Large intestine (tissue), 3 donors: ENCODE data around the gene AKAP12. TPM values are rescaled to one million over a fixed set of nuclear protein-coding genes. Genes with fewer than 3 reads are reported as not detected.
A peak's percentile ranks its signal among the peaks of the same experiment; 100 is the strongest.
"Not testable (repeated sequence)": the region's sequence is repeated elsewhere in the genome, so short reads cannot be mapped to it uniquely, and the experiment has no call there.

Source experiments
- DNase-seq, 2 donors: peaks; one replicate each; pipeline versions ENCODE4 v3.0.0 to v3.0.0-alpha.2; 2013
- H3K27ac ChIP-seq: one replicate; pipeline ENCODE4 v1.5.1; 2013; ENCODE audit warnings: low read length
- H3K27me3 ChIP-seq: 2 replicates; pipeline ENCODE4 v1.6.1; 2013; ENCODE audit warnings: low read length; ENCODE audit not compliant: control insufficient read depth, insufficient read depth
- H3K36me3 ChIP-seq: 2 replicates; pipeline ENCODE4 v1.6.1; 2013; ENCODE audit warnings: low read length; ENCODE audit not compliant: control insufficient read depth, insufficient read depth
- H3K4me1 ChIP-seq: one replicate; pipeline ENCODE4 v1.6.1; 2013; ENCODE audit warnings: low read length; ENCODE audit not compliant: control insufficient read depth, insufficient read depth
- H3K4me3 ChIP-seq: one replicate; pipeline ENCODE4 v1.5.1; 2013; ENCODE audit warnings: low read length
- H3K9me3 ChIP-seq: one replicate; pipeline ENCODE4 v1.6.1; 2013; ENCODE audit warnings: mild to moderate bottlenecking, low read depth, low read length, moderate library complexity; ENCODE audit not compliant: control insufficient read depth
- WGBS: methylation state at CpG from one replicate; pipeline ENCODE4 v1.1.5; 2013; ENCODE audit warnings: low lambda C conversion rate; ENCODE audit not compliant: insufficient coverage; 5-methylcytosine and 5-hydroxymethylcytosine counted together
- polyA plus RNA-seq: library from polyadenylated mRNA; unstranded; fragments of 120-200 nt; gene quantifications from one replicate; pipeline ENCODE4 v1.2.1, GENCODE V29; 2013

Gene AKAP12
- polyA plus RNA-seq, 1 donor: 62.7 TPM

DNA sequence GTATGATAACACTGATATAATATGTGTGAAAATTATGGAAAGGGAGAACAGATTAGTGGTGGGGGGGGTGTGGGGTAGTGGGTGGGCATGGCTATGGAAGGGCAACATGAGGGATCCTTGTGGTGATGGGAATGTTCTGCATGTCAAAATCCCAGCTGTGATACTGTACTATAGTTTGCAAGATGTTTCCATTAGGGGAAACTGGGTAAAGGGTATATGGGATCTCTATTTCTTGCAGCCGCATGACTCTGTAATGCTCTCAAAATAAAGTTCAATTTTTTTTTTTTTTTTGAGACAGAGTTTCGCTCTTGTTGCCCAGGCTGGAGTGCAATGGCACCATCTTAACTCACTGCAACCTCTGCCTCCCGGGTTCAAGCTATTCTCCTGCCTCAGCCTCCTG, 137.3 kb downstream of the AKAP12 start:
- no CpG with 5 or more reads among the region's 3 CpGs for WGBS
- H3K4me3 ChIP-seq: no peak overlapping the region
- no peak overlapping the region for H3K27ac ChIP-seq
- H3K4me1 ChIP-seq: no peaks in the 10 kb centered on the region
- no peak for DNase-seq
- H3K27me3 ChIP-seq: no peaks in the 10 kb centered on the region
- no peaks in the 10 kb centered on the region for H3K9me3 ChIP-seq
- H3K36me3 ChIP-seq: peaks cover 6% of the 10 kb centered on the region

DNA sequence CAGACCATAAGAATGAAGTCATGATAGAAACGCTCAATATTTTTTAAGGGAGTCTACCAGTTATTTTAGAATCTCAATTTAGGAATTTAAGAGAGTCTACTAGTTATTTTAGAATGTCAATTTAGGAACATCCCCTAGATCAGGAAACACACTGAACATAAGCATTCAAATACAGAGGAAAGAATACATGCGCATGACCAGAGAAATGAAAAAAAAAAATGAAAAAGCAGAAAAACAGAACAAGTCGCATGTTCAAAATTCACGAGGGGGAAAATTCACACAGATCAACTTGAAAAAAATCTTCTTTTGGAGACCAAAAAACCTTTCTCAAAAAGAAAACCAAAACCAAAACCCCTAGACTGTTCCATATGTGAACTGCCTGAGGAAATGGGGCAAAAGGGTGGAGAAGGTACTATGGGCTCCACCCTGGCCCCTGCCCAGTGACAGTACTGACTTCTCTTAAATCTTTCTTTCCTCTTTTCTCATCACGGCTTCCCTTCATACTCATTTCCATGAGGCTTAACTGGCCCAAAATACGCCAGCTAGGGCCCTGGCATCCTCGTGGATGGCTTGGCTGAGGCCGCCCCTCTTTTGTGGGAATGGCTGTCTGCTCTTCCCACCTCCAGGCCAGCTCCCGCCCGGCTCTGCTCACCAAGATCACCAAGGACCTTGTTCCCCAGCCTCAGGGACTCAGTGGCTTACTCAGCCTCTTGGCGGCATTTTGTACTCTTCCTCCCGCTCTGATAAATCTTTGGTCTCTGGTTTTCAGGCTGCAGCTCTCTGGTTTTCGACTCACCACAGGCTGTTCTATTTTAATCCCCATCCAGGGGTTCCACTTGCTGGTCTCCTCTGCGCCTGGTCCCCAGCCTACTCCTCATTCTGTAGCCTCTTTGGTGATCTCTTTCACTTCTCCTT, 140.4 kb downstream of the AKAP12 start:
- H3K27me3 ChIP-seq: no peaks in the 10 kb centered on the region
- no peaks in the 10 kb centered on the region for H3K9me3 ChIP-seq
- H3K36me3 ChIP-seq: peaks cover 4% of the 10 kb centered on the region
- no peak overlapping the region for H3K4me3 ChIP-seq
- no peak overlapping the region for H3K27ac ChIP-seq
- WGBS: 100% methylated on average over 2 of the region's 14 CpGs
- no peaks in the 10 kb centered on the region for H3K4me1 ChIP-seq
- DNase-seq: no peak

DNA sequence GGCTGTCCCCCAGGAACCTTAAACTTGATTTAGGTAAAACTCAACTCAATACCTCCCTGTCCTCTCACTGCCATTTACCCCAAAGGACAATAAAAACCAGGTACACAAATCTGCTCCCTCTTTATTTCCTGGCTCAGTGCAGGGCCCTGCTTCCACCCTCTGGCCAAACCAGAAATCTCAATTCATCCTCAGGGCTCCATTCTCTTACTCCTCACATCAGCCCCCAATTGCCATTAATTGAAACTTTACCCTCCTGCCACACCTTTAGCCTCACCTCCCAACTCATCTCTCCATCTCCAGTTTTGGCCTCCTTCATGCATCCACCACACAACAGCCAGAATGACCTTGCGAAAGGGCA, 141.1 kb downstream of the AKAP12 start:
- Histone ChIP-seq H3K27ac (no peak overlapping the region), H3K4me1 (no peaks in the 10 kb centered on the region), H3K36me3 (peaks cover 4% of the 10 kb centered on the region), H3K27me3 (no peaks in the 10 kb centered on the region), H3K4me3 (no peak overlapping the region), H3K9me3 (no peaks in the 10 kb centered on the region)
- DNase-seq: no peak
- WGBS: no CpG with 5 or more reads among the region's 1 CpG

GRCh38 chr6:151381722-151382121, 142.0 kb downstream of the AKAP12 start:
- WGBS: 80% methylated on average over 1 of the region's 4 CpGs
- Histone ChIP-seq H3K9me3 (no peaks in the 10 kb centered on the region), H3K36me3 (peaks cover 4% of the 10 kb centered on the region), H3K27me3 (no peaks in the 10 kb centered on the region), H3K27ac (no peak overlapping the region), H3K4me1 (no peaks in the 10 kb centered on the region), H3K4me3 (no peak overlapping the region)
- DNase-seq: no peak

- not testable (repeated sequence) for H3K27me3 ChIP-seq, DNase-seq, H3K27ac ChIP-seq, H3K9me3 ChIP-seq, H3K4me3 ChIP-seq, H3K36me3 ChIP-seq, H3K4me1 ChIP-seq
- 93% methylated on average over 3 of the region's 9 CpGs for WGBS
Measured at GRCh38 chr6:151382631-151383030, 142.9 kb downstream of the AKAP12 start.

DNA sequence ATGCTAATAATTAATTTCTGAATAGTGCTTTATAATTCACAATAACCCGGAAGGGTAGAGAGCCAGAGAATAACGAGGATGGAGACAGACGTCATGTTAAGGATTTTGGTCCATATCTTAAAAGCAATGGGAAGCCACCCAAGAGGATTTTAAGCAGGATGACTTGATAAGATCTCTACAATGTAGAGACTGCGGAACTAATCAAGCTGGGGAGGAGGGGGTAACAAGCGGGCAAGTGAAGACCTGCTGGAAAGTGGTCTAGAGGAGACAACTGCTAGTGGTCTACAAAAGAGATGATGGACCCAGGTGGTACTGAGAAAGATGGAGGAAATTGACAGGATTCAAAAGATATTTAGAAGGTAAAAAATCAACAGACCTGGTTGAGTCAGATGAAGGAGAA, 144.4 kb downstream of the AKAP12 start:
- Histone ChIP-seq H3K27ac (no peak overlapping the region), H3K4me1 (peaks cover 5% of the 10 kb centered on the region), H3K9me3 (no peaks in the 10 kb centered on the region), H3K4me3 (no peak overlapping the region), H3K36me3 (peaks cover 7% of the 10 kb centered on the region), H3K27me3 (no peaks in the 10 kb centered on the region)
- DNase-seq: no peak
- WGBS: 100% methylated on average over 1 of the region's 5 CpGs

- whole genome bisulfite sequencing: no CpG with 5 or more reads among the region's 1 CpG
- H3K27me3 ChIP-seq: no peaks in the 10 kb centered on the region
- no peak overlapping the region for H3K27ac ChIP-seq
- peaks cover 7% of the 10 kb centered on the region for H3K36me3 ChIP-seq
- H3K4me1 ChIP-seq: peaks cover 5% of the 10 kb centered on the region
- no peaks in the 10 kb centered on the region for H3K9me3 ChIP-seq
- no peak overlapping the region for H3K4me3 ChIP-seq
- DNase-seq: peak; percentile 25 to 57
Measured at GRCh38 chr6:151385177-151385576, 145.4 kb downstream of the AKAP12 start.

DNA sequence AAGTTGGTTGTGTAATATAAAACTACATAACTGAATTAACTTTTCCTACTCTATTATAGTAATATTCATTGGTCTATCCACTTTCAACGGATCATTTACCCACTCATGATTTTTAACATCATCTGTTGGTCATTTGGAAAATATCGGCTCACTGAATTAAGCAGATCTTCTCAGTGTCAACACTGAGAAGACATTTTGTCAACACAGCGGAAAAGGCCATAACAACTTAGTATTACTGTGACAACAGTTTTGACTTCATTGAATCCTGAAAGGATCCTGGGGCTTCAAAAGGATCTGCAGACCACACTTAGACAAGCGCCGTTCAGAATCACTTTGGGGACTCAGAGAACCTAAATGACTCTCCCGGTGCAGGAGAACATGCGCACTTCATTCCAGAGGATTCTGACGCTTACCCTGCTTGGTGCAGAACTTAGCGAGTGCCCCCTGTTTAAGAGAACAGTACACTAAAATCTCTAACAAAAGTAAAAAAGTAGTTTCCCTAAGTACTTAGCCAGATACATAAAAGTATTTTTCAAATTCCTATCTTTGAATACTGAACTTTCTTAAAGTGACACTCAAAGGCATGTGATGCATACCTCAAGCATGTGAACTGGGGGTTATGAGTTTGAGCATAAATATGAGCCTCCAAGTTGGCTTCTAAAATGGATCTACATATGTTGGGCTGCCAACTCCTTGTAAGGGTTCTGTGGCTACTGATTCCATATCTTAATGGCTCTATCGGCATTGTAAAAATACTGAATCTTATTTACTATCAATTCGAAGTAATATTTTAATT, 147.6 kb downstream of the AKAP12 start:
- DNase-seq: no peak
- no peak overlapping the region for H3K4me3 ChIP-seq
- no peaks in the 10 kb centered on the region for H3K9me3 ChIP-seq
- H3K36me3 ChIP-seq: peaks cover 7% of the 10 kb centered on the region
- peaks cover 9% of the 10 kb centered on the region for H3K4me1 ChIP-seq
- H3K27ac ChIP-seq: no peak overlapping the region
- 86% methylated on average over 1 of the region's 11 CpGs for WGBS
- no peaks in the 10 kb centered on the region for H3K27me3 ChIP-seq

GRCh38 chr6:151388236-151388635, 148.5 kb downstream of the AKAP12 start:
- no peak overlapping the region for H3K4me3 ChIP-seq
- DNase-seq: no peak
- no peaks in the 10 kb centered on the region for H3K27me3 ChIP-seq
- no peaks in the 10 kb centered on the region for H3K9me3 ChIP-seq
- no CpG with 5 or more reads among the region's 2 CpGs for WGBS
- H3K4me1 ChIP-seq: peaks cover 18% of the 10 kb centered on the region
- H3K36me3 ChIP-seq: peaks cover 6% of the 10 kb centered on the region
- no peak overlapping the region for H3K27ac ChIP-seq

DNA sequence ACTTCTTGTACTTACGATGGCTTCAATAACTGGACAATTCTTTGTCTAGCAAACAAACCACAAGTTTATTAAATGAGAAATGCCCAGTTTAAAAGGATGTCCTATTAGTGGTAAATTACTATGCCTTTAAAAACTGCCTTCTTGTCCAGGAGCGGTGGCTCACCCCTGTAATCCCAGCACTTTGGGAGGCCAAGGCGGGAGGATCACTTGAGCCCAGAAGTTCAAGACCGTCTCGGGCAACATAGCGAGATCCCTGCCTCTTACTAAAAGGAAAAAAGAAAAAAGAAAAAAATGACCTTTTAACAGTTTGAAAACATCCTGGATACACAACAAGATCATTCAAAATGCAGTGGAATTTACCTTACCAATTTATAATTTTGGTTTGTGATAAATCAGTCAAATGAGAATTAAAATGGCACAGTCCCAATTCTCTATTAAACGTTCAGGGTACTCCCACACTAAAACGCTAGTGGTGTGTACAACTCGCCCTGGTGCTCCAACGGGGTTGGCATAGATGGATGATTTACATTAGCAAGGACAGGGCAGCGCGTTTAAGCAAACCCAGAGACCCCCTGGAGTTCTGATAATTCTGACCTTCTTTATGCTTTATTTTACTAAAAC, 149.3 kb downstream of the AKAP12 start:
- Histone ChIP-seq H3K4me3 (peak overlapping the region; percentile 95), H3K36me3 (peaks cover 3% of the 10 kb centered on the region), H3K4me1 (peaks cover 25% of the 10 kb centered on the region), H3K27me3 (no peaks in the 10 kb centered on the region), H3K27ac (peak overlapping the region; percentile 100), H3K9me3 (no peaks in the 10 kb centered on the region)
- DNase-seq: peak in 1 of 2 donors; percentile 18
- WGBS: no CpG with 5 or more reads among the region's 12 CpGs
